Endothelial cell of umbilical vein (primary cell): ENCODE measurements around the gene NPFFR2. TPM values are rescaled to one million over a fixed set of nuclear protein-coding genes. Genes with fewer than 3 reads are reported as not detected.

Source experiments
- polyA plus RNA-seq, 4 experiments: library from polyadenylated mRNA; depleted of rRNA in 3 of 4; stranded (reverse) in 3 of 4; unstranded in 1 of 4; fragments of >200 nt; gene quantifications; 2 replicates each; pipeline versions ENCODE4 v1.2.1 to v1.2.3, GENCODE V29; 2011 to 2012; ENCODE audit warnings: missing spikeins in 1 of 4
- total RNA-seq: library from RNA; stranded (reverse); gene quantifications from 2 replicates; pipeline ENCODE4 v1.2.3, GENCODE V29; 2021

Gene NPFFR2
- total and polyA plus RNA-seq, 2 donors (not counting 3 experiments of a cell fraction or from before 2014, with no cell fraction given) = 0.06 TPM; not detected in 1

Other genes with a start within 250 kb of the NPFFR2 start
- not detected in 2 replicates for gene GC, start 247.9 kb upstream of the NPFFR2 start, total RNA-seq
- not detected in 2 replicates for gene GC, start 247.9 kb upstream of the NPFFR2 start, polyA plus RNA-seq